H1 (cell line): ENCODE results near the gene ADAD1. TPM values are rescaled to one million over a fixed set of nuclear protein-coding genes. Genes with fewer than 3 reads are reported as not detected.

Experiments
- CBX8 ChIP-seq: fragments of 300-800, 300-1000 bp; sonication (generic); IDR thresholded peaks from 2 replicates; pipeline ENCODE4 v1.7.1; 2016; ENCODE audit warnings: low read depth, low read length, borderline replicate concordance
- CHD2 ChIP-seq: IDR thresholded peaks from 2 replicates; pipeline ENCODE4 v1.6.1; 2012; ENCODE audit warnings: low read length, improper control_type of control experiment
- CHD7 ChIP-seq: fragments of 300-600 bp; sonication (generic); IDR thresholded peaks from 2 replicates; pipeline ENCODE4 v1.7.1; 2012; ENCODE audit warnings: low read length, moderate library complexity, mild to moderate bottlenecking, inconsistent platforms; ENCODE audit not compliant: insufficient replicate concordance
- CREB1 ChIP-seq: IDR thresholded peaks from 2 replicates; pipeline ENCODE4 v1.6.1; 2012; ENCODE audit warnings: inconsistent platforms
- HDAC6 ChIP-seq: IDR thresholded peaks from one replicate; pipeline ENCODE4 v1.7.1; 2012; ENCODE audit warnings: low read depth, mild to moderate bottlenecking, inconsistent platforms, low read length, moderate library complexity
- PHF8 ChIP-seq: fragments of 200-600 bp; sonication (generic); conservative IDR thresholded peaks from 2 replicates; pipeline ENCODE4 v1.7.1; 2012; ENCODE audit warnings: low read depth, mild to moderate bottlenecking, inconsistent platforms, low read length, moderate library complexity
- POU5F1 ChIP-seq: IDR thresholded peaks from 2 replicates; pipeline ENCODE4 v1.6.1; 2011; ENCODE audit warnings: low read depth, mild to moderate bottlenecking, low read length, moderate library complexity
- RXRA ChIP-seq: IDR thresholded peaks from 2 replicates; pipeline ENCODE4 v1.6.1; 2011; ENCODE audit warnings: low read depth, mild to moderate bottlenecking, low read length, moderate library complexity; ENCODE audit not compliant: insufficient read depth
- SIX5 ChIP-seq: IDR thresholded peaks from 2 replicates; pipeline ENCODE4 v1.6.1; 2011; ENCODE audit warnings: mild to moderate bottlenecking, low read depth, low read length
- SP2 ChIP-seq: IDR thresholded peaks from 2 replicates; pipeline ENCODE4 v1.6.1; 2012; ENCODE audit warnings: mild to moderate bottlenecking, low read length, inconsistent platforms
- TCF12 ChIP-seq: IDR thresholded peaks from 2 replicates; pipeline ENCODE4 v1.6.1; 2011; ENCODE audit warnings: low read depth, mild to moderate bottlenecking, low read length
- ZNF274 ChIP-seq: IDR thresholded peaks from 2 replicates; pipeline ENCODE4 v1.7.0; 2012; ENCODE audit warnings: low read length, borderline replicate concordance; ENCODE audit errors: extremely low read depth
- polyA plus RNA-seq, 7 experiments: library from polyadenylated mRNA; depleted of rRNA in 3 of 7; stranded (reverse) in 5 of 7; unstranded in 2 of 7; fragments of >200 nt in 5 of 7; fragments of 200-250 nt in 2 of 7; gene quantifications; 1 replicate in 5 of 7; 2 replicates in 1 of 7; 4 replicates in 1 of 7; pipeline versions ENCODE4 v1.2.1 to v1.2.3, GENCODE V29; 2011 to 2013; ENCODE audit warnings: missing spikeins in 2 of 7, mixed read lengths in 2 of 7
- total RNA-seq: library from RNA; stranded (reverse); fragmentation: NEBNext Ultra II Directional; extraction: Animal tissue kit (Norgen Biotek cat#: 25700); gene quantifications from 2 replicates; pipeline ENCODE4 v1.2.1, GENCODE V29; 2021

The ADAD1 gene
- total and polyA plus RNA-seq, 2 of the 8 experiments (the other 6 are each of a cell fraction or from before 2014, with no cell fraction given): not detected

GRCh38 chr4:122453384-122453995 lies 74.7 kb downstream of the ADAD1 start (continued):
- no peak for TF ChIP-seq CHD7
- no peak for TF ChIP-seq PHF8
- TF ChIP-seq POU5F1: no peak
- no peak for TF ChIP-seq RXRA
- TF ChIP-seq SIX5: no peak
- TF ChIP-seq CREB1: no peak
- no peak for TF ChIP-seq ZNF274
- no peak for TF ChIP-seq CHD2
- no peak for TF ChIP-seq SP2
- TF ChIP-seq TCF12: no peak
- TF ChIP-seq HDAC6: no peak
- TF ChIP-seq CBX8: no peak
